HepG2 (cell line): ENCODE data around the gene KRT14. TPM values are rescaled to one million over a fixed set of nuclear protein-coding genes. Genes with fewer than 3 reads are reported as not detected.

Experiments
- ATF1 ChIP-seq: IDR thresholded peaks from 2 replicates; pipeline ENCODE4 v1.6.1; 2016; ENCODE audit warnings: mild to moderate bottlenecking, control low read depth
- ATF5 ChIP-seq: sonication (generic); formaldehyde crosslinking; IDR thresholded peaks from 2 replicates; pipeline ENCODE4 v1.4.0; 2020; ENCODE audit warnings: mild to moderate bottlenecking, low read depth, missing genetic modification reagents
- DMTF1 ChIP-seq: sonication (generic); formaldehyde crosslinking; IDR thresholded peaks from 2 replicates; pipeline ENCODE4 v1.4.0; 2020; ENCODE audit warnings: mild to moderate bottlenecking, missing genetic modification reagents
- HNF4G ChIP-seq, 2 experiments: sonication (generic) in 1 of 2; formaldehyde crosslinking in 1 of 2; IDR thresholded peaks; 2 replicates each; pipeline versions ENCODE4 v1.4.0 to v1.6.1; 2011 to 2020; ENCODE audit warnings: borderline replicate concordance in 2 of 2, low read depth in 2 of 2, mild to moderate bottlenecking in 2 of 2, low read length in 1 of 2, missing genetic modification reagents in 1 of 2, moderate library complexity in 1 of 2
- HOXD1 ChIP-seq: sonication (generic); formaldehyde crosslinking; IDR thresholded peaks from 2 replicates; pipeline ENCODE4 v1.5.0; 2020; ENCODE audit warnings: missing genetic modification reagents
- KDM2A ChIP-seq: sonication (generic); formaldehyde crosslinking; IDR thresholded peaks from 2 replicates; pipeline ENCODE4 v1.4.0; 2020; ENCODE audit warnings: low read depth, missing genetic modification reagents, borderline replicate concordance
- MAX ChIP-seq: IDR thresholded peaks from 2 replicates; pipeline ENCODE4 v1.6.1; 2012; ENCODE audit warnings: inconsistent platforms
- MED13 ChIP-seq: sonication (generic); formaldehyde crosslinking; IDR thresholded peaks from 2 replicates; pipeline ENCODE4 v1.5.0; 2020; ENCODE audit warnings: missing genetic modification reagents
- MIXL1 ChIP-seq: IDR thresholded peaks from 2 replicates; pipeline ENCODE4 v1.6.1; 2016
- MYC ChIP-seq: sonication (generic); formaldehyde crosslinking; IDR thresholded peaks from 2 replicates; pipeline ENCODE4 v1.9.0; 2021; ENCODE audit warnings: missing genetic modification reagents, borderline replicate concordance
- ONECUT2 ChIP-seq: sonication (generic); formaldehyde crosslinking; IDR thresholded peaks from 2 replicates; pipeline ENCODE4 v1.4.0; 2020; ENCODE audit warnings: missing genetic modification reagents
- SSRP1 ChIP-seq: IDR thresholded peaks from 2 replicates; pipeline ENCODE4 v1.6.1; 2016; ENCODE audit warnings: control low read depth
- TBL1XR1 ChIP-seq: fragments of 150-350 bp; IDR thresholded peaks from 2 replicates; pipeline ENCODE4 v1.6.1; 2014; ENCODE audit warnings: borderline replicate concordance, low read length; ENCODE audit not compliant: partially characterized antibody
- TP53 ChIP-seq: sonication (generic); formaldehyde crosslinking; conservative IDR thresholded peaks from 2 replicates; pipeline ENCODE4 v1.4.0; 2020; ENCODE audit warnings: missing genetic modification reagents
- YEATS2 ChIP-seq: sonication (generic); formaldehyde crosslinking; IDR thresholded peaks from 2 replicates; pipeline ENCODE4 v1.4.0; 2020; ENCODE audit warnings: missing genetic modification reagents, borderline replicate concordance
- ZBTB37 ChIP-seq: sonication (generic); formaldehyde crosslinking; IDR thresholded peaks from 2 replicates; pipeline ENCODE4 v1.4.0; 2020; ENCODE audit warnings: mild to moderate bottlenecking, missing genetic modification reagents
- ZFP90 ChIP-seq: sonication (generic); formaldehyde crosslinking; IDR thresholded peaks from 2 replicates; pipeline ENCODE4 v1.8.0; 2022; ENCODE audit warnings: missing genetic modification reagents, mild to moderate bottlenecking, inconsistent platforms, borderline replicate concordance
- ZNF207 ChIP-seq: fragments of 450-650 bp; IDR thresholded peaks from 2 replicates; pipeline ENCODE4 v1.6.1; 2016; ENCODE audit warnings: antibody characterized with exemption, borderline replicate concordance
- ZNF276 ChIP-seq: sonication (generic); formaldehyde crosslinking; IDR thresholded peaks from 2 replicates; pipeline ENCODE4 v1.4.0; 2020; ENCODE audit warnings: mild to moderate bottlenecking, low read depth, missing genetic modification reagents
- ZNF3 ChIP-seq: IDR thresholded peaks from 2 replicates; pipeline ENCODE4 v1.7.0; 2017; ENCODE audit warnings: inconsistent platforms
- ZNF558 ChIP-seq: sonication (generic); formaldehyde crosslinking; IDR thresholded peaks from 2 replicates; pipeline ENCODE4 v1.9.0; 2022; ENCODE audit warnings: mild to moderate bottlenecking, missing genetic modification reagents, borderline replicate concordance
- ZNF629 ChIP-seq: sonication (generic); formaldehyde crosslinking; conservative IDR thresholded peaks from 2 replicates; pipeline ENCODE4 v1.5.0; 2020; ENCODE audit warnings: missing genetic modification reagents
- ZSCAN12 ChIP-seq: sonication (generic); formaldehyde crosslinking; IDR thresholded peaks from 2 replicates; pipeline ENCODE4 v1.9.0; 2021; ENCODE audit warnings: mild to moderate bottlenecking, missing genetic modification reagents
- ZSCAN20 ChIP-seq: sonication (generic); formaldehyde crosslinking; IDR thresholded peaks from 2 replicates; pipeline ENCODE4 v1.4.0; 2020; ENCODE audit warnings: missing genetic modification reagents, mild to moderate bottlenecking, borderline replicate concordance
- polyA plus RNA-seq, 8 experiments: library from polyadenylated mRNA; depleted of rRNA in 3 of 8; stranded (reverse) in 7 of 8; unstranded in 1 of 8; fragments of >200 nt; fragmentation: Illumina TruSeq in 4 of 8; extraction: Trizol in 4 of 8; gene quantifications; 2 replicates each; pipeline versions ENCODE4 v1.2.1 to v1.2.3, GENCODE V29; 2011 to 2016; ENCODE audit warnings: low read depth in 4 of 8, missing spikeins in 1 of 8, mixed read lengths in 1 of 8; ENCODE audit not compliant: insufficient read depth in 1 of 8
- total RNA-seq, 5 experiments: library from RNA; depleted of rRNA; stranded (reverse); fragments of >200 nt; fragmentation: Illumina TruSeq; extraction: Trizol; gene quantifications; 2 replicates each; pipeline ENCODE4 v1.2.3, GENCODE V29; 2016; ENCODE audit warnings: low read depth in 1 of 5

Gene KRT14
- total and polyA plus RNA-seq, 2 of the 13 experiments (the other 11 are each of a cell fraction or from before 2014, with no cell fraction given): 0.09 TPM; not detected in 1

GRCh38 chr17:41548844-41549595 is 37.7 kb downstream of the KRT14 start (continued):
- TF ChIP-seq ZBTB37 (CRISPR knock-in tag) (no peak), MAX (peak; percentile 35; the same call in 1 of the 2 replicates), YEATS2 (CRISPR knock-in tag) (peak; percentile 36; the same call in 1 of the 2 replicates), ZNF558 (CRISPR knock-in tag) (no peak), ATF1 (no peak), TBL1XR1 (no peak), SSRP1 (CRISPR knock-in tag) (peak; percentile 57; the same call in 1 of the 2 replicates), ONECUT2 (CRISPR knock-in tag) (no peak), ZNF276 (CRISPR knock-in tag) (no peak), ZFP90 (CRISPR knock-in tag) (no peak; the same call in 1 of the 2 replicates), MIXL1 (CRISPR knock-in tag) (0 out of 2 replicates have a peak, but pooled peaks have one; percentile 37), DMTF1 (CRISPR knock-in tag) (no peak), ZNF207 (no peak), KDM2A (CRISPR knock-in tag) (peak; percentile 94), TP53 (CRISPR knock-in tag) (no peak), ZNF3 (CRISPR knock-in tag) (no peak), HOXD1 (CRISPR knock-in tag) (no peak; the same call in 1 of the 2 replicates), ZNF629 (CRISPR knock-in tag) (no peak), MED13 (CRISPR knock-in tag) (no peak), ZSCAN20 (CRISPR knock-in tag) (no peak; the same call in 1 of the 2 replicates), HNF4G (IDR thresholded peaks at IDR 0.05; ENCODE audit: borderline replicate concordance, low read depth, low read length) (no peak), HNF4G (CRISPR knock-in tag; IDR thresholded peaks at IDR 0.05; ENCODE audit: borderline replicate concordance, low read depth) (no peak), MYC (peak; percentile 28; the same call in 1 of the 2 replicates), ATF5 (no peak; the same call in 1 of the 2 replicates), ZSCAN12 (CRISPR knock-in tag) (no peak)
